Breast epithelium (tissue), 4 donors: ENCODE results near the gene CERKL. TPM values are rescaled to one million over a fixed set of nuclear protein-coding genes. Genes with fewer than 3 reads are reported as not detected.
A peak's percentile ranks its signal among the peaks of the same experiment; 100 is the strongest.

Source experiments
- DNase-seq, 2 donors: peaks; one replicate each; pipeline ENCODE4 v3.0.0-alpha.2; 2019; ENCODE audit warnings: low spot score in 2 of 2
- H3K27ac ChIP-seq, 2 donors: fragments of 200-600 bp; sonication (generic) in 1 of 2; one replicate each; pipeline ENCODE4 v1.5.1; 2016 to 2019; ENCODE audit warnings: mild to moderate bottlenecking in 1 of 2
- H3K27me3 ChIP-seq, 2 donors: fragments of 200-600 bp; sonication (generic) in 1 of 2; one replicate each; pipeline versions ENCODE4 v1.5.1 to v1.6.0; 2017 to 2019; ENCODE audit warnings: control low read depth in 1 of 2, mild to moderate bottlenecking in 1 of 2
- H3K36me3 ChIP-seq: fragments of 200-600 bp; one replicate; pipeline ENCODE4 v1.5.1; 2019
- H3K4me1 ChIP-seq, 2 donors: fragments of 200-600 bp; sonication (generic); one replicate each; pipeline ENCODE4 v1.5.1; 2016 to 2019; ENCODE audit warnings: control low read depth in 1 of 2
- H3K4me3 ChIP-seq, 3 donors: fragments of 200-600 bp; sonication (generic); 1 replicate in 2 of 3; 2 replicates in 1 of 3; pipeline ENCODE4 v1.5.1; 2016 to 2019; ENCODE audit warnings: mild to moderate bottlenecking in 3 of 3, moderate library complexity in 2 of 3
- H3K9me3 ChIP-seq, 2 donors: fragments of 200-600 bp; sonication (generic) in 1 of 2; one replicate each; pipeline ENCODE4 v1.5.1; 2016 to 2019; ENCODE audit warnings: control low read depth in 1 of 2
- POLR2A ChIP-seq: fragments of 450-650 bp; IDR thresholded peaks from one replicate; pipeline ENCODE4 v1.6.1; 2016; ENCODE audit warnings: antibody characterized with exemption, mild to moderate bottlenecking, moderate library complexity
- POLR2AphosphoS5 ChIP-seq, 3 donors: sonication (generic); formaldehyde crosslinking; IDR thresholded peaks; one replicate each; pipeline ENCODE4 v1.6.1; 2017; ENCODE audit warnings: antibody characterized with exemption in 3 of 3
- intact Hi-C: fragments of 100-400 bp; cut with DNase I; formaldehyde crosslinking; loops from one replicate; pipeline ENCODE4 v1.15.1; 2023; ENCODE audit warnings: low total_unique reads
- total RNA-seq, 3 donors: library from RNA; depleted of rRNA; stranded (reverse); fragments of >200 nt; gene quantifications; one replicate each; pipeline ENCODE4 v1.1.0, GENCODE V29; 2016
- TF ChIP-seq, protein P1 (sequence below), 3 donors: fragments of 450-650 bp; IDR thresholded peaks; one replicate each; pipeline ENCODE4 v1.5.1; 2016 to 2017; ENCODE audit warnings: antibody characterized with exemption in 3 of 3, mild to moderate bottlenecking in 3 of 3, moderate library complexity in 3 of 3

Gene CERKL
- total RNA-seq, 3 donors from 2014 or later, result 0.29 to 0.33 TPM; not detected in 1

DNA sequence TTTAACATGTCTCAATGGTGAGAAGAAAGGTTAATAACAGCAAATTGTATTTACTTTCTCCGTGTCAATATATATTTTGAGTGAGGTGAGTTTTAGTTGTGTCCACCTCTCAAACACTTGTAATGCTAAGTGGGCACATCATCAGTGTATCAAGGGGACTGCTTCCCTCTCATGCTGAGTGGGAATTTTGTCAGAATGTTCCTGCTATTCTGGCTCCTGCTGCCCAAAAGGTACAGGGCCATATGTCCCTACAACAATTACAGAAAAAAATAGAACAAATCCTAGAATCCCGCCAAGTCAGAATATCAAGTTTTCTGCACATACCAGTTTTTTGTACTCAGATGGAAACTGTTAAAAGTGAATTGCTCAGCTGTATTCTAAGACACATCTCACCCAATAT is 5.4 kb upstream of the CERKL start:
- TF ChIP-seq, protein P1, sequence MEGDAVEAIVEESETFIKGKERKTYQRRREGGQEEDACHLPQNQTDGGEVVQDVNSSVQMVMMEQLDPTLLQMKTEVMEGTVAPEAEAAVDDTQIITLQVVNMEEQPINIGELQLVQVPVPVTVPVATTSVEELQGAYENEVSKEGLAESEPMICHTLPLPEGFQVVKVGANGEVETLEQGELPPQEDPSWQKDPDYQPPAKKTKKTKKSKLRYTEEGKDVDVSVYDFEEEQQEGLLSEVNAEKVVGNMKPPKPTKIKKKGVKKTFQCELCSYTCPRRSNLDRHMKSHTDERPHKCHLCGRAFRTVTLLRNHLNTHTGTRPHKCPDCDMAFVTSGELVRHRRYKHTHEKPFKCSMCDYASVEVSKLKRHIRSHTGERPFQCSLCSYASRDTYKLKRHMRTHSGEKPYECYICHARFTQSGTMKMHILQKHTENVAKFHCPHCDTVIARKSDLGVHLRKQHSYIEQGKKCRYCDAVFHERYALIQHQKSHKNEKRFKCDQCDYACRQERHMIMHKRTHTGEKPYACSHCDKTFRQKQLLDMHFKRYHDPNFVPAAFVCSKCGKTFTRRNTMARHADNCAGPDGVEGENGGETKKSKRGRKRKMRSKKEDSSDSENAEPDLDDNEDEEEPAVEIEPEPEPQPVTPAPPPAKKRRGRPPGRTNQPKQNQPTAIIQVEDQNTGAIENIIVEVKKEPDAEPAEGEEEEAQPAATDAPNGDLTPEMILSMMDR (IDR thresholded peaks at IDR 0.05), result no peak
- no peak for TF ChIP-seq POLR2A
- no peak for TF ChIP-seq POLR2AphosphoS5 (IDR thresholded peaks at IDR 0.05)
- H3K27ac ChIP-seq, result no peak overlapping the region
- H3K4me1 ChIP-seq, result no peaks in the 10 kb centered on the region
- no peaks in the 10 kb centered on the region for H3K36me3 ChIP-seq
- H3K9me3 ChIP-seq, result peaks cover 0 to 19% of the 10 kb centered on the region in 2 donors
- intact Hi-C loops, result no loop called here
- no peak for DNase-seq
- H3K4me3 ChIP-seq, result no peak overlapping the region
- peaks cover 0 to 4% of the 10 kb centered on the region in 2 donors for H3K27me3 ChIP-seq

DNA sequence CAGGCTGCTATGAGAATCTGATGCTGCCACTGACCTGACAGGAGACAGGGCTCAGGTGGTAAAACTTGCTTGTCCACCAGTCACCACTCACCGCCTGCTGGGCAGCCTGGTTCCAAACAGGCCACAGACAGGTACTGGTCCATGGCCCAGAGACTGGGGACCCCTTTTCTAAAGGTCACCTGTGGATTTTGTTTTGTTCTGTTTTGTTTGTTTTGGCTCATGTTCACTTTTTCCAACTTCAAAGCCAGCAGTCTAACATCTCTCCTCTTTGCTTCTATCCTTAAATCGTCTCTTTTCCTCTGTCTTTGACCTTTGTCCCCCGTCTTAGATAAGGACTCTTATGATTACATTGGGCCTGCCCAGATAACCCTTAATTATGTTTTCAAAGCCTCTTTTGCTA is 3.3 kb upstream of the CERKL start:
- H3K4me1 ChIP-seq, result no peaks in the 10 kb centered on the region
- H3K36me3 ChIP-seq, result no peaks in the 10 kb centered on the region
- intact Hi-C loops, result no loop called here
- H3K27ac ChIP-seq, result no peak overlapping the region
- DNase-seq, result no peak
- no peak overlapping the region for H3K4me3 ChIP-seq
- H3K9me3 ChIP-seq, result peaks cover 0 to 3% of the 10 kb centered on the region in 2 donors
- peaks cover 0 to 9% of the 10 kb centered on the region in 2 donors for H3K27me3 ChIP-seq
- TF ChIP-seq POLR2A (no peak), POLR2AphosphoS5 (IDR thresholded peaks at IDR 0.05) (no peak)
- TF ChIP-seq, protein P1 (IDR thresholded peaks at IDR 0.05), result no peak

DNA sequence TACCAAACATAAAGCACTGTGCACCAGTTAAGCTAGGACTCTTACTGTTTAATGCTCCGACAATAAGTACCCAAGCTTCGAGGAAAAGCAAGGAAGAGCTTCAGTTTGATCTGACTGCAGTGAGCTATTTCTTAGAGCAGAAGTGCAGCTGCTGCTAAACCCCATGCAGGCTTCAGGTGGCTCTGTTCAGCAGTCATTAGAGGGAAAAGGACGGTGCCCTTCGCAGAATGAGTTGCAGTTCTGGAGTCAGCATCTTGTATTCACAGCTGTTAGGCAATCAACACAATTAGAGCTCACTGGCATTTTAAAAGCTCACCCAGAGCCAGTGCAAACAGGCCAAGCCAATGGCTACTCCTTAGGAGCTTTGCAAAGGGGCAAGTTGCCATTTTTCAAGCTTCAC is 1.5 kb upstream of the CERKL start:
- H3K4me3 ChIP-seq, result no peak overlapping the region
- no peak for TF ChIP-seq POLR2A
- TF ChIP-seq POLR2AphosphoS5 (IDR thresholded peaks at IDR 0.05), result no peak
- TF ChIP-seq, protein P1 (IDR thresholded peaks at IDR 0.05), result no peak
- intact Hi-C loops, result no loop called here
- no peaks in the 10 kb centered on the region for H3K36me3 ChIP-seq
- no peak for DNase-seq
- no peaks in the 10 kb centered on the region for H3K9me3 ChIP-seq
- peaks cover 0 to 9% of the 10 kb centered on the region in 2 donors for H3K27me3 ChIP-seq
- H3K4me1 ChIP-seq, result no peaks in the 10 kb centered on the region
- H3K27ac ChIP-seq, result no peak overlapping the region

DNA sequence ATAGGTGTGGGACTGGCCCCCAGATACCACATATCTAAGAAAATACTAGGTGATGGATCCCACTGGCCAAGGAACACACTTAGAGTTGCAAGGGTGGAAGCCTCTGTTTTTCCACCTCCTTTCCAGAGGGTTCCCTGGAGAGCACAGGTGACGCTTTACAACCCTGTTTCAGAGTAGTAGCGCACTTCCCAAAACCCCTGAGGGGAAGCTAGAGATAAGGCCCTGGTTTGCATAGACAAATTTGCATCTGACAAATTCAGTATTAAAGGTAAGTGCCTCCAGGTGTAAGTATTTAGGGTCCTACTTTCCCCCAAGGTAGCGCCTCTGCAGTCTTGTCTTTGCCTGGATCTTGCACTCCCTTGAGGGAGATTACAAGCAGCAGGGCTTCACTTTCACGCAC is 474 bp upstream of the CERKL start:
- Histone ChIP-seq H3K9me3 (no peaks in the 10 kb centered on the region), H3K4me1 (no peaks in the 10 kb centered on the region), H3K36me3 (no peaks in the 10 kb centered on the region), H3K27ac (no peak overlapping the region), H3K27me3 (peaks cover 0 to 9% of the 10 kb centered on the region in 2 donors), H3K4me3 (peak overlapping the region in 1 of 3 donors; percentile 70)
- TF ChIP-seq, protein P1 (IDR thresholded peaks at IDR 0.05), result no peak
- TF ChIP-seq POLR2A, result no peak
- TF ChIP-seq POLR2AphosphoS5 (IDR thresholded peaks at IDR 0.05), result no peak
- intact Hi-C loops, result no loop called here
- no peak for DNase-seq

DNA sequence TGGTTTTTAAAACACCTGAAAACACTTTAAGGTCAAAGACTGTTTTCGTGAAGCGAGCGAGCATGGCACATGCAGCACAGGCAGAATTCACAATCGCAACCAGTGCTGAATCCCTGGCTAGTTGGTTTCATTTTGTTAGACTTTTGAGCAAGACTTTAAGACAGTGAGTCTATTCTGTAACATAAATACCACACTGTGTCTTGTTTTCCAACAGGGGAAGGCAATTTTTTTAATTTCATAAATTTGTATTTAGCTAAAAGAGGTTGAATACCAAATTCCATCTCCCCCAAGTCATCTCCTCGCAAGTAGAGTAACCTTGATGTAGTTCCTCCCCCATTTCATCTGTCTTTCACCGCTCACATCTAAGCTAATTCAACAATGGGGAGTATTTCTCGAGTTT is 1.4 kb downstream of the CERKL start:
- DNase-seq, result no peak
- H3K27ac ChIP-seq, result no peak overlapping the region
- TF ChIP-seq POLR2AphosphoS5 (IDR thresholded peaks at IDR 0.05), result no peak
- TF ChIP-seq, protein P1 (IDR thresholded peaks at IDR 0.05), result no peak
- TF ChIP-seq POLR2A, result no peak
- H3K4me1 ChIP-seq, result no peaks in the 10 kb centered on the region
- no peak overlapping the region for H3K4me3 ChIP-seq
- intact Hi-C loops, result no loop called here
- H3K9me3 ChIP-seq, result no peaks in the 10 kb centered on the region
- H3K36me3 ChIP-seq, result no peaks in the 10 kb centered on the region
- H3K27me3 ChIP-seq, result peaks cover 0 to 9% of the 10 kb centered on the region in 2 donors
